Lower lobe of right lung (tissue), 2 donors: Measurements from ENCODE around the gene SLC11A1. TPM values are rescaled to one million over a fixed set of nuclear protein-coding genes. Genes with fewer than 3 reads are reported as not detected.

Experiments used
- ATAC-seq, 2 donors: fragments of 200-7000 bp; cut with Tn5 transposase; one replicate each; pipeline ENCODE4 v1.9.1; 2020 to 2022; ENCODE audit warnings: mild to moderate bottlenecking in 2 of 2, moderate library complexity in 2 of 2
- DNase-seq: peaks from one replicate; pipeline ENCODE4 v3.0.0-alpha.2; 2020
- H3K27ac ChIP-seq: fragments of 200-600 bp; one replicate; pipeline ENCODE4 v1.8.0; 2022
- H3K27me3 ChIP-seq: fragments of 200-600 bp; one replicate; pipeline ENCODE4 v1.8.0; 2022; ENCODE audit warnings: low read depth
- H3K36me3 ChIP-seq: fragments of 200-600 bp; one replicate; pipeline ENCODE4 v1.8.0; 2022; ENCODE audit warnings: mild to moderate bottlenecking
- H3K4me1 ChIP-seq: fragments of 200-600 bp; one replicate; pipeline ENCODE4 v1.8.0; 2022
- H3K4me3 ChIP-seq: fragments of 200-600 bp; one replicate; pipeline ENCODE4 v1.8.0; 2022; ENCODE audit warnings: mild to moderate bottlenecking
- H3K9me3 ChIP-seq: fragments of 200-600 bp; one replicate; pipeline ENCODE4 v1.8.0; 2022
- intact Hi-C: fragments of 100-400 bp; cut with DNase I; formaldehyde crosslinking; loops from one replicate; pipeline ENCODE4 v1.11.0; 2022
- total RNA-seq: library from RNA; stranded (reverse); fragmentation: NEBNext Ultra II Directional; extraction: Animal tissue kit (Norgen Biotek cat#: 25700); gene quantifications from one replicate; pipeline ENCODE4 v1.2.1, GENCODE V29; 2021
- TF ChIP-seq, protein P1 (sequence below): fragments of 200-600 bp; IDR thresholded peaks from one replicate; pipeline ENCODE4 v1.8.0; 2022; ENCODE audit warnings: antibody characterized with exemption, mild to moderate bottlenecking
- donor health status: DM: no; HTN: yes; CAD: no; lungs with severe emphysema.

Gene SLC11A1
- total RNA-seq, 1 donor from 2014 or later, result 419 TPM

DNA sequence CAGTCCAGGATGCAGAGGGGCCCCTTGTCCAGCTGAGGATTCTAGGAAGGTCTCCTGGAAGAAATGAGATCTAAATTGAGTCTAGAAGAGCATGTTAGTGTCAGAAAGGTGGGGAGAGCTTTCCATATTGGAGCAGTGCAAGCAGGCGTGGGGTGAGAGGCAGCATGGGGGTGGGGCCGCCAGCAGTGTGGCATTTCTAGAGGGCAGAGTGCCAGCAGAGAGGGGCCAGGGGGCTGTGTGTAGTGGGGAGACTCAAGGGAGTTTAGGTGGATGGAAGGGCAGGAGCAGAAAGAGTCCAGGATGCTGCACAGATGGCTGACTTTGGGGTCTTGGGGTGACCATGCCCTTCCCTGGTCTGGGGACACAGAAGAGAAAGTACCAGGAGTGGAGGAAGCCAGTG lies 39.0 kb downstream of the SLC11A1 start:
- Histone ChIP-seq H3K9me3 (no peaks in the 10 kb centered on the region), H3K27ac (no peak overlapping the region), H3K4me1 (no peaks in the 10 kb centered on the region), H3K4me3 (no peak overlapping the region), H3K36me3 (no peaks in the 10 kb centered on the region), H3K27me3 (no peaks in the 10 kb centered on the region)
- TF ChIP-seq, protein P1, sequence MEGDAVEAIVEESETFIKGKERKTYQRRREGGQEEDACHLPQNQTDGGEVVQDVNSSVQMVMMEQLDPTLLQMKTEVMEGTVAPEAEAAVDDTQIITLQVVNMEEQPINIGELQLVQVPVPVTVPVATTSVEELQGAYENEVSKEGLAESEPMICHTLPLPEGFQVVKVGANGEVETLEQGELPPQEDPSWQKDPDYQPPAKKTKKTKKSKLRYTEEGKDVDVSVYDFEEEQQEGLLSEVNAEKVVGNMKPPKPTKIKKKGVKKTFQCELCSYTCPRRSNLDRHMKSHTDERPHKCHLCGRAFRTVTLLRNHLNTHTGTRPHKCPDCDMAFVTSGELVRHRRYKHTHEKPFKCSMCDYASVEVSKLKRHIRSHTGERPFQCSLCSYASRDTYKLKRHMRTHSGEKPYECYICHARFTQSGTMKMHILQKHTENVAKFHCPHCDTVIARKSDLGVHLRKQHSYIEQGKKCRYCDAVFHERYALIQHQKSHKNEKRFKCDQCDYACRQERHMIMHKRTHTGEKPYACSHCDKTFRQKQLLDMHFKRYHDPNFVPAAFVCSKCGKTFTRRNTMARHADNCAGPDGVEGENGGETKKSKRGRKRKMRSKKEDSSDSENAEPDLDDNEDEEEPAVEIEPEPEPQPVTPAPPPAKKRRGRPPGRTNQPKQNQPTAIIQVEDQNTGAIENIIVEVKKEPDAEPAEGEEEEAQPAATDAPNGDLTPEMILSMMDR, result no peak
- DNase-seq (no peak), ATAC-seq (no peak)
- intact Hi-C loops, result no loop called here

DNA sequence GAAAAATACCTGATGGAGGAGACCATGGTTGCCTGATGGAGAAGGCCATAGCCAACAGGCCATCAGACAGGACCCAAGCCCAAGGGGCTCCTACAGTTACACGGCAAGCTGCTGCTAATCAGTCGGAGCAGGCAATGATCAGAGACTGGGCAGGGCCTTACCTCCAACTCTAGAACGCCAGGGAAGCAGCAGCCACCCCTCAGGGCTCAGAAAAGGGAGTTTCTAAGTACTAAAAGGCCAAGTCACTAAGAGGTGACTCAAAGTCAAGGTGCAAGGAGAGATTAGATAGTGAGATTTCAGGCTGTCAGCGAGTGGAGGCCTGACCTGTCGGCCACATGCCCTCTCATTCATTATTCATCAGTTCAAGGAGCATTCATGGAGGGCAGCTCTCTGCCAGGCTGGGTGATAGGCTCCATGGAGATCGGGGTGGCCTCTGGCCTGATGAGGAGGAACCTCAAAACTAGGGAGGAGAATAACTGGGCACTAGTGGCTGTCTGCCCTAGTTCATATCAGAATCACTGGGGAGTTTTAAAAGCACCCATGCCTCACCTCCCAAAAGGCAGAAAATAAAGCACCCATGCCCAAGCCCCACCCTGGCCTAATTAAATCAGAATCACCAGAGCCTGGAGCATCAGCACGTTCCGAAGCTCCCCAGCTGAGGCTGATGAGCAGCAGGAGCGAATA lies 40.5 kb downstream of the SLC11A1 start:
- intact Hi-C loops, result no loop called here
- H3K27ac ChIP-seq, result no peak overlapping the region
- TF ChIP-seq, protein P1, result no peak
- ATAC-seq (no peak), DNase-seq (no peak)
- H3K36me3 ChIP-seq, result no peaks in the 10 kb centered on the region
- no peaks in the 10 kb centered on the region for H3K27me3 ChIP-seq
- no peaks in the 10 kb centered on the region for H3K9me3 ChIP-seq
- H3K4me3 ChIP-seq, result no peak overlapping the region
- no peaks in the 10 kb centered on the region for H3K4me1 ChIP-seq

DNA sequence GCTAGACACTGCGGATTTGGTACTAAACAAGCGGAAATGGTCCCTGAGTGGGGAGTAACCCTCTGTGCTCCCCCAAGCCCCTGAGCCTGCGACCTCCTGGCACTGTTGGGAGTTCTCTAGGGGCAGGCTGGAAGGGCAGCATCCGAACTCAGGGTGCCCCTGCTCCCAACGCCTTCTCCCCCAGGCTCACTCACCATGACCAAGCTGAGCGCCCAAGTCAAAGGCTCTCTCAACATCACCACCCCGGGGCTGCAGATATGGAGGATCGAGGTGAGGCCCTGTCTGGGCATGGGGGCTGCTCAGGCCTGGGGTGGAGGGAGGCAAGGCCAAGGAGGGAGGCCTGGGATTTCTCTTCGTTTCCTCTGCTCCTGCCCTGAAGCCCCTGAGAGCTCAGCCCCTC lies 41.5 kb downstream of the SLC11A1 start:
- no peaks in the 10 kb centered on the region for H3K27me3 ChIP-seq
- H3K4me3 ChIP-seq, result no peak overlapping the region
- H3K36me3 ChIP-seq, result no peaks in the 10 kb centered on the region
- no peak for DNase-seq
- no peak overlapping the region for H3K27ac ChIP-seq
- no peak for ATAC-seq
- intact Hi-C loops, result no loop called here
- no peaks in the 10 kb centered on the region for H3K9me3 ChIP-seq
- TF ChIP-seq, protein P1, result no peak
- H3K4me1 ChIP-seq, result no peaks in the 10 kb centered on the region

DNA sequence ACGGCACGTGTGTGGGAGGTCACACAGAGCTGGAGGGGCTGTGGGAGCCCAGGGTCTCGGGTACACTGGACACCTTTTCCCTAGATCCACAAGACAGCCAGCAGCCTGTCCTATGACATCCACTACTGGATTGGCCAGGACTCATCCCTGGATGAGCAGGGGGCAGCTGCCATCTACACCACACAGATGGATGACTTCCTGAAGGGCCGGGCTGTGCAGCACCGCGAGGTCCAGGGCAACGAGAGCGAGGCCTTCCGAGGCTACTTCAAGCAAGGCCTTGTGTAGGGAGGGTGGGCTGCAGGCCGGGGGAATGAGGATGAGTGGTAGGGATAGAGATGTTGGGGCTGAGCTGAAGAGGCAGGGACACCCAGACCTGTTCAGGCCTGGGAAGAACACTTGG lies 43.5 kb downstream of the SLC11A1 start:
- peak in 1 of 2 donors; percentile 9 for ATAC-seq
- no peak overlapping the region for H3K4me3 ChIP-seq
- no peaks in the 10 kb centered on the region for H3K9me3 ChIP-seq
- TF ChIP-seq, protein P1, result no peak
- no peaks in the 10 kb centered on the region for H3K4me1 ChIP-seq
- intact Hi-C loops, result no loop called here
- DNase-seq, result no peak
- H3K36me3 ChIP-seq, result no peaks in the 10 kb centered on the region
- H3K27me3 ChIP-seq, result no peaks in the 10 kb centered on the region
- H3K27ac ChIP-seq, result no peak overlapping the region

DNA sequence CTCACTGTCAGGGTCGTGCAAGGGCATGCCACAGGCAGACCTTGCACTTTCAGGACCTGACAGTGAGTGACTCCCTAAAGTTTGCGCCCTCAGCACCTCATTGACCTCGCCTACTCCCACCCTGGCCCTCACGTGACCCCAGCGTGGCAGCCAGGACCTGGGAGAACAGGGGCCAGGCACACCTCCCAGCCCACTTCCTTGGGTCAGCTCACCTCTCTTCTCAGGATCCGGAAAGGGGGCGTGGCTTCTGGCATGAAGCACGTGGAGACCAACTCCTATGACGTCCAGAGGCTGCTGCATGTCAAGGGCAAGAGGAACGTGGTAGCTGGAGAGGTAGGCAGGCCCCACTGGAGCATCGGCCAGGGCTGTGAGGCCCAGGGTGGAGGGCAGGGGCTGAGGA lies 45.7 kb downstream of the SLC11A1 start:
- Histone ChIP-seq H3K27me3 (no peaks in the 10 kb centered on the region), H3K4me1 (no peaks in the 10 kb centered on the region), H3K36me3 (no peaks in the 10 kb centered on the region), H3K4me3 (no peak overlapping the region), H3K9me3 (no peaks in the 10 kb centered on the region), H3K27ac (no peak overlapping the region)
- DNase-seq, result peak; percentile 45
- no peak for ATAC-seq
- intact Hi-C loops, result no loop called here
- TF ChIP-seq, protein P1, result no peak
